ENCODE data around the gene LYL1. TPM values are rescaled to one million over a fixed set of nuclear protein-coding genes. Genes with fewer than 3 reads are reported as not detected.

Gene LYL1
- total and polyA plus RNA-seq, 9 of the 15 experiments (the other 6 are each of a cell fraction or from before 2014, with no cell fraction given): 1.3 to 266 (median 34.0) TPM

- TF ChIP-seq, protein P1, sequence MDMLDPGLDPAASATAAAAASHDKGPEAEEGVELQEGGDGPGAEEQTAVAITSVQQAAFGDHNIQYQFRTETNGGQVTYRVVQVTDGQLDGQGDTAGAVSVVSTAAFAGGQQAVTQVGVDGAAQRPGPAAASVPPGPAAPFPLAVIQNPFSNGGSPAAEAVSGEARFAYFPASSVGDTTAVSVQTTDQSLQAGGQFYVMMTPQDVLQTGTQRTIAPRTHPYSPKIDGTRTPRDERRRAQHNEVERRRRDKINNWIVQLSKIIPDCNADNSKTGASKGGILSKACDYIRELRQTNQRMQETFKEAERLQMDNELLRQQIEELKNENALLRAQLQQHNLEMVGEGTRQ (CRISPR knock-in tag; IDR thresholded peaks at IDR 0.05): peak; percentile 84
- TF ChIP-seq SUPT5H (IDR thresholded peaks at IDR 0.05) (peak; percentile 64), ZNF121 (CRISPR knock-in tag; conservative IDR thresholded peaks at IDR 0.05) (no peak), PATZ1 (CRISPR knock-in tag; IDR thresholded peaks at IDR 0.05; ENCODE audit: borderline replicate concordance) (no peak; the same call in 1 of the 2 replicates), HEY1 (CRISPR knock-in tag; IDR thresholded peaks at IDR 0.05; ENCODE audit: borderline replicate concordance) (peak; percentile 85; the same call in 1 of the 2 replicates), ZFPM2 (CRISPR knock-in tag; IDR thresholded peaks at IDR 0.05) (no peak), FOXP1 (CRISPR knock-in tag; IDR thresholded peaks at IDR 0.05) (0 out of 2 replicates have a peak, but pooled peaks have one; percentile 41), ZNF212 (CRISPR knock-in tag; IDR thresholded peaks at IDR 0.05) (0 out of 2 replicates have a peak, but pooled peaks have one; percentile 59), SIX5 (IDR thresholded peaks at IDR 0.05; ENCODE audit: borderline replicate concordance in 1 of 2, insufficient read depth in 1 of 2, low read depth in 1 of 2, low read length in 2 of 2) (no peak), HDAC1 (IDR thresholded peaks at IDR 0.05) (peak in 1 of 2 experiments; percentile 70; a peak in 2 of 4 replicates), ZBTB17 (CRISPR knock-in tag; IDR thresholded peaks at IDR 0.05) (peak; percentile 84), CBFA2T2 (conservative IDR thresholded peaks at IDR 0.05) (peak; percentile 98), POU5F1 (IDR thresholded peaks at IDR 0.05; ENCODE audit: borderline replicate concordance, low read depth, low read length, partially characterized antibody) (no peak), ZNF197 (CRISPR knock-in tag; IDR thresholded peaks at IDR 0.05; ENCODE audit: low read depth) (peak; percentile 89), CAMTA2 (CRISPR knock-in tag; conservative IDR thresholded peaks at IDR 0.05) (no peak), ZMIZ1 (IDR thresholded peaks at IDR 0.05; ENCODE audit: low read depth in 2 of 2, low read length in 2 of 2) (peak in 1 of 2 experiments; percentile 98; a peak in 2 of 4 replicates), CEBPB (tag; IDR thresholded peaks at IDR 0.05) (no peak), TBL1XR1 (IDR thresholded peaks at IDR 0.05; ENCODE audit: low read length in 2 of 2) (peak; percentile 90 to 96), ZNF507 (tag; conservative IDR thresholded peaks at IDR 0.05) (no peak), SPI1 (IDR thresholded peaks at IDR 0.05; ENCODE audit: borderline replicate concordance, low read depth, low read length) (peak; percentile 99), ETS2 (tag; IDR thresholded peaks at IDR 0.05; ENCODE audit: borderline replicate concordance, poor library complexity, severe bottlenecking) (no peak)
Observed at GRCh38 chr19:13102666-13103580, at the start of gene LYL1 (continued).

Measured in K562 (cell line).